Ishikawa (cell line): ENCODE measurements around the gene PER2.

Experiments used
- CEBPB ChIP-seq: IDR thresholded peaks from 2 replicates; pipeline ENCODE4 v1.6.1; 2012
- CREB1 ChIP-seq: IDR thresholded peaks from 2 replicates; pipeline ENCODE4 v1.6.1; 2012; ENCODE audit warnings: low read depth
- EGR1 ChIP-seq: IDR thresholded peaks from 2 replicates; pipeline ENCODE4 v1.6.1; 2012
- EP300 ChIP-seq: IDR thresholded peaks from 2 replicates; pipeline ENCODE4 v1.6.1; 2012; ENCODE audit warnings: borderline replicate concordance
- FOXM1 ChIP-seq: IDR thresholded peaks from 2 replicates; pipeline ENCODE4 v1.6.1; 2012; ENCODE audit warnings: low read depth, borderline replicate concordance
- NFIC ChIP-seq: IDR thresholded peaks from 2 replicates; pipeline ENCODE4 v1.6.1; 2012
- RAD21 ChIP-seq: IDR thresholded peaks from 2 replicates; pipeline ENCODE4 v1.6.1; 2012; ENCODE audit warnings: low read depth
- REST ChIP-seq: IDR thresholded peaks from 2 replicates; pipeline ENCODE4 v1.6.1; 2012; ENCODE audit warnings: low read depth, mild to moderate bottlenecking
- TAF1 ChIP-seq: IDR thresholded peaks from 2 replicates; pipeline ENCODE4 v1.6.1; 2012; ENCODE audit warnings: low read depth, mild to moderate bottlenecking
- TCF12 ChIP-seq: IDR thresholded peaks from 2 replicates; pipeline ENCODE4 v1.6.1; 2012; ENCODE audit warnings: low read depth
- TEAD4 ChIP-seq: IDR thresholded peaks from 2 replicates; pipeline ENCODE4 v1.6.1; 2012
- YY1 ChIP-seq: IDR thresholded peaks from 2 replicates; pipeline ENCODE4 v1.6.1; 2012; ENCODE audit warnings: low read depth
- ZBTB7A ChIP-seq: IDR thresholded peaks from 2 replicates; pipeline ENCODE4 v1.6.1; 2012; ENCODE audit warnings: low read depth
- TF ChIP-seq, protein P1 (sequence below): IDR thresholded peaks from 2 replicates; pipeline ENCODE4 v1.6.1; 2012
- TF ChIP-seq, protein P2 (sequence below): IDR thresholded peaks from 2 replicates; pipeline ENCODE4 v1.6.1; 2012

PER2 gene

DNA sequence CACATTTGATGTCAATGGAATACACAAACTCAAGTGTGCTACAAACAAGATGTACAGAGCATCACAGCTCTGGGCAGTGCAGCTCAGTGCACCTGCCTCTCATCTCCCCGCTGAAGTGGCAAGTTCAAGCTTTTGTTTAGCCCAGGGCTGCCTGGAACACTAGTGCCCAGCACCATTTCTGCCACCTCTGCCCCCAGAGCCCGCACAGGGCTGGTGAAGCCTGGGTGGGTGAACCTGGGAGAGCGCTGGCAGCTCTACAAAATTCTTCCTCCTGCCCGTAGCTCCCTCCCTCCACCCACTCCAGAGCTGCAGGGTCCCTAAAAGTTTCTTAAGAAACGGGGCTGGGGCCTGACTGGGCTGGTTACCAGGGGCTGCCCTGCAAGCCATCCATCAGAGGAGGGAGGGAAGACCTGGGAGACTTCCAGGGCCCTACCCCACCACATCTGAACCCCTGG, 50.1 kb downstream of the PER2 start:
- TF ChIP-seq REST = no peak
- TF ChIP-seq CEBPB = no peak
- no peak for TF ChIP-seq ZBTB7A
- TF ChIP-seq NFIC = no peak
- TF ChIP-seq, protein P1, sequence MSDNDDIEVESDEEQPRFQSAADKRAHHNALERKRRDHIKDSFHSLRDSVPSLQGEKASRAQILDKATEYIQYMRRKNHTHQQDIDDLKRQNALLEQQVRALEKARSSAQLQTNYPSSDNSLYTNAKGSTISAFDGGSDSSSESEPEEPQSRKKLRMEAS = no peak
- no peak for TF ChIP-seq CREB1
- TF ChIP-seq EP300 = no peak
- no peak for TF ChIP-seq RAD21
- TF ChIP-seq EGR1 = no peak
- TF ChIP-seq, protein P2, sequence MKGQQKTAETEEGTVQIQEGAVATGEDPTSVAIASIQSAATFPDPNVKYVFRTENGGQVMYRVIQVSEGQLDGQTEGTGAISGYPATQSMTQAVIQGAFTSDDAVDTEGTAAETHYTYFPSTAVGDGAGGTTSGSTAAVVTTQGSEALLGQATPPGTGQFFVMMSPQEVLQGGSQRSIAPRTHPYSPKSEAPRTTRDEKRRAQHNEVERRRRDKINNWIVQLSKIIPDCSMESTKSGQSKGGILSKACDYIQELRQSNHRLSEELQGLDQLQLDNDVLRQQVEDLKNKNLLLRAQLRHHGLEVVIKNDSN = no peak
- no peak for TF ChIP-seq TEAD4
- no peak for TF ChIP-seq TAF1
- TF ChIP-seq FOXM1 = no peak
- TF ChIP-seq TCF12 = no peak
- TF ChIP-seq YY1 = no peak

DNA sequence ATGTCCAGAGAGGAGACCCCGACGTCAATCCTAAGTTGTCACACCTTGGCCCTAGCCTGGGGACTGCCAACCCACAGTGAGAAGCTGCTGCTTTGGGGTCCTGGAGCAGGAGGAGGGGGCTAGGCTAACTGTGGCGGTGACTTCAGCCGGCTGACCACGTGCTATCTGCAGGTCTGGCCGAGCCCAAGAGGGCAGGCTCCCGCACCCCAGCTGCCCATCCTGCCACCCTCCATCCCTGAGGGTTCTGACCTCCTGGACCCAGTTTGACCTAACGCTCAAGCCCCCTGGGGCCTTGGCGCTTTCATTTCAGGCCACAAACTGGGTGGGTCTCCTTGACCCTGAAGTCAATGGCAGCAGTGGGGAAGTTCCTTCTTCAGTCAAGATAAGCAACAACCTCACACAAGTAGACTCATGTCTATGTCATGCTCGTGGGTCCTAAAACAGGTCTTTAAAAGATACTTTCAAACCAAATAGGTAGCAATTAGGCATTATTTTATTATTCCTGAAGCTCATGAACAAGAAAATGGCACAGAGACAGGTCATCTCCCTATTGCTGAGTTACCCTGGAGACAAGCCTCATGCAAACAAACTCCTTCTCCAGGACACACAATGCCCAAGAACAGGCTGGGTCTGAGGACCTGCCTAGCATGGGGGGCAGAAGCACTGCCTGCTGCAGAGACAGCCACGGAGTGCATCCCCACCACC, 50.8 kb downstream of the PER2 start:
- TF ChIP-seq YY1 = no peak
- TF ChIP-seq, protein P1 = no peak
- no peak for TF ChIP-seq TEAD4
- TF ChIP-seq, protein P2 = no peak
- no peak for TF ChIP-seq RAD21
- TF ChIP-seq ZBTB7A = no peak
- TF ChIP-seq EGR1 = no peak
- TF ChIP-seq FOXM1 = no peak
- TF ChIP-seq CREB1 = no peak
- TF ChIP-seq CEBPB = no peak
- TF ChIP-seq NFIC = no peak
- TF ChIP-seq EP300 = no peak
- TF ChIP-seq TCF12 = no peak
- no peak for TF ChIP-seq TAF1

DNA sequence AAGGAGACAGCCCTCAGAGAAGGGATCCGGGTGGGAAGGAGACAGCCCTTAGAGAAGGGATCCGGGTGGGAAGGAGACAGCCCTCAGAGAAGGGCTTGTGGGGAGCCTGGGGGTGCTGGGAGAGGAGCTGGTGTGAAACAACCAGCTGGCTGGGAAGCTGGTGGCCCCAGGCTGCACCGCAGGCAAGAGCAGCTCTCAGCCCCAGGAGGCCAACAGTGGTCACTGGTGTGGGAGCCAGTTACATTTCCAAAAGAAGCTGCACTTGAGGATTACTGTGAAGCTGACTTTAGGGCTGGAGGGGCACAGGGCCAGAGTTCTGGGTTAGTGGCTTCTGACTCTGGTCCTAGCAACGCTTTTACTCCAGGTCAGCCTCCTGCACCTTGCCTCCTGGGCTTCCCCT, 51.8 kb downstream of the PER2 start:
- TF ChIP-seq FOXM1 = no peak

DNA sequence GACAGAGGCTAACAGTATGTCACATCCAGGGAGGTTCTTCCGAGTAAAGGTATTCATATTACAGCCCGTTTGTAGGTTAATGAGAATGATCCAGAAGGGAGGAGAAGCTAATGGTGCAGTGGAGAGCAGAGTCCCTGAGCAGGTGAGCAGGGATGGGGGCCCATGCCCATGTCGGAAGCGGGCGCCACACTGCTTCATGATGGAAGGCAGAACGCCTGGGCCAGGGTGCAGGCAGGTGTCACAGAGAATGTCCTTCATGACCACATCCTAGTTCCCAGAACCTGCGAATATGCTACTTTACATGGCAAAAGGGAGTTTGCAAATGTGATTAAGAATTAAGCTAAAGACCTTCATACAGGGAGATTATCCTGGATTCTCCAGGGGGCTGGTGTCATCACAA, 52.6 kb downstream of the PER2 start:
- TF ChIP-seq NFIC (no peak), RAD21 (no peak), CREB1 (no peak), ZBTB7A (no peak), EGR1 (no peak), TCF12 (no peak), FOXM1 (no peak)
- TF ChIP-seq, protein P1 = no peak

DNA sequence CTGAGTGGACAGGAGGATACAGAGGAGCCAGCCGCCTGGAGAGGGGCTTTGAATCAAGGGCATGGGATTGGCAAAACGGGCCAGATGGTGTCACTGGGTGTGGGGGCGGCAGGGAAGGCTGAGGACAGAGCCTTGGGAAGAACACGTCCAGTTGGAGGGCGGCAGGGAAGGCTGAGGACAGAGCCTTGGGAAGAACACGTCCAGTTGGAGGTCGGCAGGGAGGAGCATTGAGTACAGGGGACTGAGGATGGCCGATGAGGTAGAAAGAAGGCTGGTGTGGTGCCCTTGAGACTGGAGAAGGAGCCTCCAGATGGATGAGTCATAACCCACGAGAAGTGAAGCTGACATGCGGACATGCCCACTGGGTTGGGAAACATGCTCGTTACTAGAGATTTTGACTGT, 53.1 kb downstream of the PER2 start:
- no peak for TF ChIP-seq ZBTB7A
- no peak for TF ChIP-seq RAD21
- no peak for TF ChIP-seq TEAD4
- no peak for TF ChIP-seq EP300
- TF ChIP-seq CEBPB = no peak
- TF ChIP-seq TCF12 = no peak
- no peak for TF ChIP-seq YY1
- TF ChIP-seq FOXM1 = no peak
- no peak for TF ChIP-seq TAF1
- TF ChIP-seq NFIC = no peak
- TF ChIP-seq CREB1 = no peak
- TF ChIP-seq EGR1 = no peak
- TF ChIP-seq, protein P1 = no peak
- TF ChIP-seq, protein P2 = no peak

DNA sequence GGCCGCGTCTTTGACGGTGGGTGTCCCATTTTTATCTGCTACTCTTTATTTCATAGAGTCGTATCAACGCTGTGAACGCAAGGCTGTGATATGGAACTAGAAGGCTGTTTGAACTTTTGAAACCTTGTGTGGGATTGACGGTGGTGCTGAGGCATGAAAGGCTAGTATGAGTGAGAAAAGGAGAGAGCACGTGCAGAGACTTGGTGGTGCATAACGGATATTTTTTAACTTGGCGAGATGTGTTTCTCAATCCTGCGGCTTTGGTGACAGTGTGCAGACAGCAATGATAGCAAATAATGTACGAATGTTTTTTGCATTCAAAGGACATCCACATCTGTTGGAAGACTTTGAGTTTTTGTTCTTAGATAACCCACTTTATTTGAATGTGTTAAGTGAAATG, 54.8 kb downstream of the PER2 start:
- no peak for TF ChIP-seq REST
- TF ChIP-seq NFIC = no peak
- TF ChIP-seq TCF12 = no peak
- TF ChIP-seq FOXM1 = no peak
- TF ChIP-seq EGR1 = no peak
- TF ChIP-seq, protein P2 = no peak
- no peak for TF ChIP-seq CREB1
- no peak for TF ChIP-seq ZBTB7A
- TF ChIP-seq EP300 = no peak
- TF ChIP-seq RAD21 = no peak
- TF ChIP-seq TAF1 = no peak
- no peak for TF ChIP-seq TEAD4
- TF ChIP-seq CEBPB = no peak
- TF ChIP-seq YY1 = no peak
- TF ChIP-seq, protein P1 = no peak
